Ramos (cell line): ENCODE measurements around the gene FANCG.

ENCODE experiments used
- in situ Hi-C: fragments of 300-500 bp; cut with MboI; formaldehyde crosslinking; loops from one replicate; pipeline ENCODE4 v1.14.3; 2022; ENCODE audit warnings: low sequenced_read_pairs; ENCODE audit not compliant: unreplicated experiment

FANCG gene

DNA sequence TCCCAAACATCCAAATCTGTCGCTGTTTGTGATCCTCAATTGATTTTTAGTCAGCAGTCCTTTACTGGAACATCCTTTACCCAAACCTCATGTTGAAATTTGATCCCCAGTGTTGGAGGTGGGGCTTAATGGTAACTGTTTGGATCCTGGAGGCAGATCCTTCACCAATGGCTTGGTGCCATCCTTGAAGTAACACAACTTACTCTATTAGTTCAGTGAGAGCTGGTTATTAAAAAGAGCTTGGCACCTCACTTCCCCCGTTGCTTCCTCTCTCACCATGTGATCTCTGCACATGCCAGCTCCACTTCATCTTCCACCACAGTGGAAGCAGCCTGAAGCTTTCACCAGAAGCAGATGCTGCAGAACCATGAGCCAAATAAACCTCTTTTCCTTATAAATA lies 49.9 kb downstream of the FANCG start:
- in situ Hi-C loops, result no loop called here

DNA sequence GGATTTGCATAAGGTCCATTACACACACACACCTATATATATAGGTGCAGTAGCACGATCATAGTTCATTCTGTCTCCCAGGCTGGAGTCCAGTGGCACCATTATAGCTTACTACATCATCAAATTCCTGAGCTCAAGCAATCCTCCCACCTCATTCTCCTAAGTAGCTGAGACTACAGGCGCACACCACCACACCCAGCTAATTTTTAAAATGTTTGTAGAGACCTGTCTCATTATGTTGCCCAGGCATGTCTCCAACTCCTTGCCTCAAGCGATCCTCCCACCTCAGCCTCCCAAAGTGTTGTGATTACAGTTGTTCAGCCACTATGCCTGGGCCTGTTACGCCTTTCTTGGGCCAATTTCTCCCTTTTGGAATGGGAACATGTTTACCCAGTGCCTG lies 50.5 kb downstream of the FANCG start:
- in situ Hi-C loops, result no loop called here

DNA sequence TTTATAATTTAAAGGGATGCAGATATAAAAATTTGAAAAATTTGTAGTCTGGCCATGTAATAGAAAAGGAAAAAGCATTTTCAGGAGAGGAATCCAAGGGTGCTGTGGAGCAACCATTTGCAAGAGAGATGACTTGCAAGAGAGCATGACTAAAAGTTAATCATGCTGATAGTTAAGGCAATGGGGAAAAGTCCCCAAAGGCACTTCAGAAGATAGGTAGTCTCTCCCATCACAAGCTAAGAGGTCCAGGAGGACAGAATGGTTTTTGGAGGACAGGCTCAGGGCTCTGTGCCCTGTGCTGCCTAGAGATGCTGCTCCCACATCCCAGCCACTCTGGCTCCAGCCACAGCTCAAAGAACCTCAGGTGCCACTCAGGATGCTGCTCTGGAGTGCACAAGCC lies 51.4 kb downstream of the FANCG start:
- in situ Hi-C loops, result no loop called here

DNA sequence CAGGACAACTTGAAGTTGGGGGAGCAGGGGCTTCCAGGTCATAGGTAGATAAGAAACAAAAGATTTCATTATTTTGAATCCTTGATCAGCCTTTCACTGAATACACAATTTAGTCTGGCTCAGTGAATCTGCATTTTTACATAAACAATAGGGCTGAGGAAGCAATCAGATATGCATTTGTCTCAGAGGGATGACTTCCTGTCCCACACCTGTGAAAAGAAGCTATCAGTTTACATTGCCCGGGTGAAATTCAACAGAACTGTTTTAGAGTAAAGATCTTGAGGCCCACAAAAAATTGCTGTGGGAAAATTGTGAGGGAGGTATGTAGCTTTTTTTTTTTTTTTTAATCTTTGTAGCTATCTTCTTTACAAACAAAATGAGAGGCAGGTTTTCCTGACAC lies 51.9 kb downstream of the FANCG start:
- in situ Hi-C loops, result no loop called here

DNA sequence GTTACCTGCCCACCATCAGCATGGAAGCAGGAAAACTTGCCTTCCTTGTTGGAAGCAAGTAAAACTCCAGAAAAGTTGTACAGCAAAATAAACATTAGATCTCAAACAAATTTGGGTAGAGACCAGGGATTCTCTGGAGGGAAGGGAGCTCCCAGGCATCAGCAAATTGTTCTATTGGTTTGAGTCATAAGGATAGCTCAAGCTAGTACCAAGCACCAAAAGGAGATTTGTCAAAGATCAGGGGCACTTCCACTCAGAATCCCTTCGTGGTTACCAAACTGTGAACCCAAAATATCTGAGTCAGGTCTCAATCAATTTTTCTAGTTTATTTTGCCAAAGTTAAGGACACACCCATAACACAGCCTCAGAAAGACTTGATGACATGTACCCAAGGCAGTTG lies 52.4 kb downstream of the FANCG start:
- in situ Hi-C loops, result no loop called here

DNA sequence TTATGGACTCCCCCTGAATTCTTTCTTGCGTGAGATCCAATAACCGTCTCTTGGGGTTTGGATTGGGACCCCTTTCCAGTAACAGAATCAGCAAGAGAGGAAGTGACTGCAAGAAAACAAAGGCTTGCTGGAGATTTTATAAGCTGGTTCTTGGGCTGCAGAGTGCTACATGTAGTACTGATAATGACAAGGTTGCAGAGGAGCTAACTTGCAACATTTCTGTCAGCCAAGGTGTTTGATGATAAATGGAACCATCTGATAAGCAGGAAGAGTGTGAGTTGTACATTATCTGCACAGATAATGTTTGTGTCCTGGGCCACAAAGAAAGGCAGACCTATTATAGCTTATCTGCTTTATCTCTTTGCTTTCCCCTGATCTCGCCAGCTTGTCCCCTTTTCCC lies 53.1 kb downstream of the FANCG start:
- in situ Hi-C loops, result no loop called here
